PC-3 (cell line): ENCODE data around the gene CDHR3.

ENCODE experiments used
- EZH2phosphoT487 ChIP-seq: fragments of 300-600 bp; sonication (generic); IDR thresholded peaks from 2 replicates; pipeline ENCODE4 v1.6.1; 2018; ENCODE audit warnings: mild to moderate bottlenecking, antibody characterized with exemption, low read length, borderline replicate concordance
- TF ChIP-seq, protein P1 (sequence below): fragments of 300-600 bp; sonication (generic); conservative IDR thresholded peaks from 2 replicates; pipeline ENCODE4 v1.5.1; 2017; ENCODE audit warnings: antibody characterized with exemption, low read depth, mild to moderate bottlenecking, low read length

DNA sequence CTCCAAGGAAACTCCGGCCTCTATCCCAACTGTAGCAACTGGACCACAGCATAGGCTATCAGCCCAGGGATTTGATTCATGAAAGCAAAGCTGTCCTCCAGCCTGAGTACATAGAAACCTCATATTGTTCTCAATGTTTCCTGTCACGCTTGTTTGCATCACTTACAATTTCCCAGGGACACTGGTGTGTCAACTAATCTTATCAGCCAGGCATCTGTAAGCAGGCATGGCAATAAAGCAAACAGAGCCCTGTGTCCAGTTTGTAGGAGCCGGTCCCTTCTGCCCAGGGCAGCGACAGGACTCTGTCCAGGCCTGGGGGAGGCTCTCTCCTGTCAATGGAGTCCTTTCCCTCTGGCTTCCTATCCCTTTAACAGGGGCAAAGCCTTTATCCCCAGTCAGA is 23.0 kb upstream of the CDHR3 start:
- TF ChIP-seq, protein P1, sequence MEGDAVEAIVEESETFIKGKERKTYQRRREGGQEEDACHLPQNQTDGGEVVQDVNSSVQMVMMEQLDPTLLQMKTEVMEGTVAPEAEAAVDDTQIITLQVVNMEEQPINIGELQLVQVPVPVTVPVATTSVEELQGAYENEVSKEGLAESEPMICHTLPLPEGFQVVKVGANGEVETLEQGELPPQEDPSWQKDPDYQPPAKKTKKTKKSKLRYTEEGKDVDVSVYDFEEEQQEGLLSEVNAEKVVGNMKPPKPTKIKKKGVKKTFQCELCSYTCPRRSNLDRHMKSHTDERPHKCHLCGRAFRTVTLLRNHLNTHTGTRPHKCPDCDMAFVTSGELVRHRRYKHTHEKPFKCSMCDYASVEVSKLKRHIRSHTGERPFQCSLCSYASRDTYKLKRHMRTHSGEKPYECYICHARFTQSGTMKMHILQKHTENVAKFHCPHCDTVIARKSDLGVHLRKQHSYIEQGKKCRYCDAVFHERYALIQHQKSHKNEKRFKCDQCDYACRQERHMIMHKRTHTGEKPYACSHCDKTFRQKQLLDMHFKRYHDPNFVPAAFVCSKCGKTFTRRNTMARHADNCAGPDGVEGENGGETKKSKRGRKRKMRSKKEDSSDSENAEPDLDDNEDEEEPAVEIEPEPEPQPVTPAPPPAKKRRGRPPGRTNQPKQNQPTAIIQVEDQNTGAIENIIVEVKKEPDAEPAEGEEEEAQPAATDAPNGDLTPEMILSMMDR = no peak
- no peak for TF ChIP-seq EZH2phosphoT487
